GM12878 (cell line): Measurements from ENCODE around the gene CRYZL1.

Experiments used
- HDGF ChIP-seq: fragments of 450-650 bp; IDR thresholded peaks from 2 replicates; pipeline ENCODE4 v1.6.1; 2016; ENCODE audit warnings: antibody characterized with exemption
- POLR2A ChIP-seq: IDR thresholded peaks from 2 replicates; pipeline ENCODE4 v1.6.1; 2011; ENCODE audit warnings: low read depth, mild to moderate bottlenecking, low read length
- YBX1 ChIP-seq: fragments of 450-650 bp; IDR thresholded peaks from 2 replicates; pipeline ENCODE4 v1.6.1; 2016; ENCODE audit warnings: antibody characterized with exemption
- TF ChIP-seq, protein P1 (sequence below): IDR thresholded peaks from 2 replicates; pipeline ENCODE4 v1.6.1; 2012; ENCODE audit warnings: low read depth, low read length, improper control_type of control experiment

DNA sequence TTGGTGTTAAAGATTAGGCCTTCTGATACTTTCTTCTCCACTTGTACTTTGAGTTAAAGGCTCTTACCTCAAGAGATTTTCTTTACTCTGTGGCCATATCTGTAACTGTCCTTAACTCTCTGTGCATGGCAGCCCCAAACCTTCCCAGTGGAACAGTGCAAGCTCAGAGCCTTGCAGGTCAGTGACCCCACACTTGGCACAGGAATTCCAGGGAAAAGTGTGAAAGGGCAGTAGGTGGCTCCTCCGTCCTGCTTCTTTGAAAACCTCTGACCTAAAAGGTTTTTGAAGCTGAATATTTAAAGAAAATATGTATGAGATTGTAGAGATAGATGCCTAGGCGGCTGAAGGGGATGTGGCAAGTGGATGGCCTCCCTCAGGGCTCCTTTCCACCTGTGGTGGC, 27.1 kb upstream of the CRYZL1 start:
- TF ChIP-seq POLR2A (no peak), YBX1 (no peak), HDGF (no peak)
- TF ChIP-seq, protein P1, sequence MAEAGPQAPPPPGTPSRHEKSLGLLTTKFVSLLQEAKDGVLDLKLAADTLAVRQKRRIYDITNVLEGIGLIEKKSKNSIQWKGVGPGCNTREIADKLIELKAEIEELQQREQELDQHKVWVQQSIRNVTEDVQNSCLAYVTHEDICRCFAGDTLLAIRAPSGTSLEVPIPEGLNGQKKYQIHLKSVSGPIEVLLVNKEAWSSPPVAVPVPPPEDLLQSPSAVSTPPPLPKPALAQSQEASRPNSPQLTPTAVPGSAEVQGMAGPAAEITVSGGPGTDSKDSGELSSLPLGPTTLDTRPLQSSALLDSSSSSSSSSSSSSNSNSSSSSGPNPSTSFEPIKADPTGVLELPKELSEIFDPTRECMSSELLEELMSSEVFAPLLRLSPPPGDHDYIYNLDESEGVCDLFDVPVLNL: no peak
